ENCODE results near the gene MEIS1. TPM values are rescaled to one million over a fixed set of nuclear protein-coding genes. Genes with fewer than 3 reads are reported as not detected.
A peak's percentile ranks its signal among the peaks of the same experiment; 100 is the strongest.

The MEIS1 gene
- total RNA-seq, 3 donors from 2014 or later (not counting 1 experiment from before 2014, with no cell fraction given), result 2.0 to 5.4 (median 3.6) TPM

GRCh38 chr2:66574701-66575624 lies 140.0 kb downstream of the MEIS1 start:
- H3K9me3 ChIP-seq (ENCODE audit: control insufficient read depth, insufficient read depth, low read length), result no peaks in the 10 kb centered on the region
- intact Hi-C loops (cut with micrococcal nuclease), result loop anchor here (10.0 kb wide), 1 partner anchor 140 kb away; the partner anchor contains the start of gene MEIS1
- Mint-ChIP-seq H3K36me3 (no peaks in the 10 kb centered on the region), H3K27ac (no peak overlapping the region), H3K4me1 (peaks cover 8 to 13% of the 10 kb centered on the region in 2 donors), H3K27me3 (ENCODE audit: low read depth in 2 of 2) (peaks cover 41 to 55% of the 10 kb centered on the region in 2 donors), H3K4me3 (peak overlapping the region; percentile 81), H3K9me3 (no peaks in the 10 kb centered on the region)
- peaks cover 26% of the 10 kb centered on the region for H3K4me1 ChIP-seq (ENCODE audit: control insufficient read depth, insufficient read depth, low read length)
- peaks cover 50% of the 10 kb centered on the region for H3K27me3 ChIP-seq (ENCODE audit: control insufficient read depth, insufficient read depth, low read length)
- H3K27ac ChIP-seq (ENCODE audit: low read length), result no peak overlapping the region
- no peaks in the 10 kb centered on the region for H3K36me3 ChIP-seq (ENCODE audit: control insufficient read depth, insufficient read depth, low read length)
- TF ChIP-seq CTCF (IDR thresholded peaks at IDR 0.05), result no peak
- no peak overlapping the region for H3K4me3 ChIP-seq (ENCODE audit: low read length)
- ATAC-seq, result peak in 2 of 3 donors; percentile 30 to 34
- WGBS (ENCODE audit: insufficient coverage), result under 1% methylated on average over 26 of the region's 35 CpGs
- DNase-seq, result no peak

- H3K27me3 ChIP-seq (ENCODE audit: control insufficient read depth, insufficient read depth, low read length), result peaks cover 58% of the 10 kb centered on the region
- TF ChIP-seq CTCF (IDR thresholded peaks at IDR 0.05), result no peak
- intact Hi-C loops (cut with micrococcal nuclease), result loop anchor here (10.0 kb wide), 1 partner anchor 141 kb away; the partner anchor contains the start of gene MEIS1
- ATAC-seq, result peak in 1 of 3 donors; percentile 32
- no peaks in the 10 kb centered on the region for H3K36me3 ChIP-seq (ENCODE audit: control insufficient read depth, insufficient read depth, low read length)
- H3K4me3 ChIP-seq (ENCODE audit: low read length), result no peak overlapping the region
- no peak for DNase-seq
- Mint-ChIP-seq H3K27ac (no peak overlapping the region), H3K4me3 (peak overlapping the region; percentile 81), H3K36me3 (no peaks in the 10 kb centered on the region), H3K9me3 (no peaks in the 10 kb centered on the region), H3K27me3 (ENCODE audit: low read depth in 2 of 2) (peaks cover 44 to 61% of the 10 kb centered on the region in 2 donors), H3K4me1 (peaks cover 8 to 13% of the 10 kb centered on the region in 2 donors)
- H3K9me3 ChIP-seq (ENCODE audit: control insufficient read depth, insufficient read depth, low read length), result no peaks in the 10 kb centered on the region
- H3K27ac ChIP-seq (ENCODE audit: low read length), result no peak overlapping the region
- 2% methylated on average over 51 of the region's 53 CpGs for WGBS (ENCODE audit: insufficient coverage)
- H3K4me1 ChIP-seq (ENCODE audit: control insufficient read depth, insufficient read depth, low read length), result peaks cover 26% of the 10 kb centered on the region
Measured at GRCh38 chr2:66575625-66576310, 140.8 kb downstream of the MEIS1 start.

- TF ChIP-seq CTCF (IDR thresholded peaks at IDR 0.05), result no peak
- no peak for ATAC-seq
- H3K27me3 ChIP-seq (ENCODE audit: control insufficient read depth, insufficient read depth, low read length), result peaks cover 63% of the 10 kb centered on the region
- Mint-ChIP-seq H3K27ac (no peak overlapping the region), H3K36me3 (no peaks in the 10 kb centered on the region), H3K27me3 (ENCODE audit: low read depth in 2 of 2) (peaks cover 48 to 65% of the 10 kb centered on the region in 2 donors), H3K9me3 (no peaks in the 10 kb centered on the region), H3K4me1 (peaks cover 8 to 13% of the 10 kb centered on the region in 2 donors), H3K4me3 (no peak overlapping the region)
- 2% methylated on average over 6 of the region's 11 CpGs for WGBS (ENCODE audit: insufficient coverage)
- no peaks in the 10 kb centered on the region for H3K9me3 ChIP-seq (ENCODE audit: control insufficient read depth, insufficient read depth, low read length)
- H3K4me1 ChIP-seq (ENCODE audit: control insufficient read depth, insufficient read depth, low read length), result peaks cover 29% of the 10 kb centered on the region
- H3K4me3 ChIP-seq (ENCODE audit: low read length), result no peak overlapping the region
- H3K36me3 ChIP-seq (ENCODE audit: control insufficient read depth, insufficient read depth, low read length), result no peaks in the 10 kb centered on the region
- H3K27ac ChIP-seq (ENCODE audit: low read length), result no peak overlapping the region
- no peak for DNase-seq
- intact Hi-C loops (cut with micrococcal nuclease), result loop anchor here (10.0 kb wide), 1 partner anchor 141 kb away; the partner anchor contains the start of gene MEIS1
Measured at GRCh38 chr2:66576311-66576560, 141.3 kb downstream of the MEIS1 start.

Measured in natural killer cell (primary cell).